Progenitor cell of endocrine pancreas (in vitro differentiated cells): ENCODE data around the gene CNNM3. TPM values are rescaled to one million over a fixed set of nuclear protein-coding genes. Genes with fewer than 3 reads are reported as not detected.
A peak's percentile ranks its signal among the peaks of the same experiment; 100 is the strongest.

Experiments
- DNase-seq: peaks from one replicate; pipeline ENCODE4 v3.0.0; 2021; ENCODE audit warnings: low spot score; ENCODE audit not compliant: unreplicated experiment
- H3K27ac Mint-ChIP-seq: 2 replicates; pipeline ENCODE4 v1.8.0; 2021; ENCODE audit warnings: mild to moderate bottlenecking, moderate library complexity, mixed read lengths
- H3K27me3 Mint-ChIP-seq: 2 replicates; pipeline ENCODE4 v1.8.0; 2021; ENCODE audit warnings: mixed read lengths
- H3K36me3 Mint-ChIP-seq: 2 replicates; pipeline ENCODE4 v1.8.0; 2022; ENCODE audit warnings: mixed read lengths; ENCODE audit not compliant: insufficient read depth
- H3K4me1 Mint-ChIP-seq: 2 replicates; pipeline ENCODE4 v1.8.0; 2021; ENCODE audit warnings: low read depth, mixed read lengths
- H3K4me3 Mint-ChIP-seq: 2 replicates; pipeline ENCODE4 v1.8.0; 2021; ENCODE audit warnings: low read depth, mild to moderate bottlenecking, moderate library complexity, mixed read lengths
- H3K9me3 Mint-ChIP-seq: 2 replicates; pipeline ENCODE4 v1.8.0; 2021; ENCODE audit warnings: low read depth, mixed read lengths
- CTCF ChIP-seq: fragments of 200-600 bp; sonication (generic); IDR thresholded peaks from one replicate; pipeline ENCODE4 v1.5.0; 2021; ENCODE audit warnings: antibody characterized with exemption, mild to moderate bottlenecking; ENCODE audit not compliant: unreplicated experiment
- total RNA-seq: library from RNA; stranded (reverse); gene quantifications from 2 replicates; pipeline ENCODE4 v1.2.1, GENCODE V29; 2021

Gene CNNM3
- total RNA-seq, 1 donor from 2014 or later, result 54.0 TPM

GRCh38 chr2:96817882-96818281 lies 1.8 kb downstream of the CNNM3 start:
- H3K27me3 Mint-ChIP-seq, result no peaks in the 10 kb centered on the region
- H3K4me1 Mint-ChIP-seq, result peaks cover 55% of the 10 kb centered on the region
- TF ChIP-seq CTCF, result no peak
- DNase-seq, result no peak
- H3K9me3 Mint-ChIP-seq, result no peaks in the 10 kb centered on the region
- peaks cover 4% of the 10 kb centered on the region for H3K36me3 Mint-ChIP-seq
- H3K4me3 Mint-ChIP-seq, result peak overlapping the region; percentile 81
- H3K27ac Mint-ChIP-seq, result peak overlapping the region; percentile 69

- H3K9me3 Mint-ChIP-seq, result no peaks in the 10 kb centered on the region
- DNase-seq, result peak; percentile 48
- TF ChIP-seq CTCF, result no peak
- peak overlapping the region; percentile 81 for H3K4me3 Mint-ChIP-seq
- H3K36me3 Mint-ChIP-seq, result peaks cover 6% of the 10 kb centered on the region
- H3K27ac Mint-ChIP-seq, result peak overlapping the region; percentile 86
- peaks cover 62% of the 10 kb centered on the region for H3K4me1 Mint-ChIP-seq
- H3K27me3 Mint-ChIP-seq, result no peaks in the 10 kb centered on the region
Observed at GRCh38 chr2:96819128-96819875, 3.2 kb downstream of the CNNM3 start.

GRCh38 chr2:96819876-96820511 lies 3.9 kb downstream of the CNNM3 start:
- H3K27me3 Mint-ChIP-seq, result no peaks in the 10 kb centered on the region
- peak overlapping the region; percentile 86 for H3K27ac Mint-ChIP-seq
- H3K4me3 Mint-ChIP-seq, result peak overlapping the region; percentile 81
- H3K9me3 Mint-ChIP-seq, result no peaks in the 10 kb centered on the region
- H3K4me1 Mint-ChIP-seq, result peaks cover 61% of the 10 kb centered on the region
- DNase-seq, result no peak
- TF ChIP-seq CTCF, result no peak
- H3K36me3 Mint-ChIP-seq, result peaks cover 10% of the 10 kb centered on the region

- peak overlapping the region; percentile 59 for H3K27ac Mint-ChIP-seq
- TF ChIP-seq CTCF, result no peak
- H3K36me3 Mint-ChIP-seq, result peaks cover 13% of the 10 kb centered on the region
- H3K27me3 Mint-ChIP-seq, result no peaks in the 10 kb centered on the region
- H3K9me3 Mint-ChIP-seq, result no peaks in the 10 kb centered on the region
- peak overlapping the region; percentile 35 for H3K4me3 Mint-ChIP-seq
- H3K4me1 Mint-ChIP-seq, result peaks cover 57% of the 10 kb centered on the region
- DNase-seq, result no peak
Observed at GRCh38 chr2:96821113-96821675, 5.1 kb downstream of the CNNM3 start.

- DNase-seq, result no peak
- TF ChIP-seq CTCF, result no peak
- peaks cover 13% of the 10 kb centered on the region for H3K36me3 Mint-ChIP-seq
- H3K27me3 Mint-ChIP-seq, result no peaks in the 10 kb centered on the region
- no peaks in the 10 kb centered on the region for H3K9me3 Mint-ChIP-seq
- H3K4me1 Mint-ChIP-seq, result peaks cover 50% of the 10 kb centered on the region
- no peak overlapping the region for H3K4me3 Mint-ChIP-seq
- H3K27ac Mint-ChIP-seq, result no peak overlapping the region
Observed at GRCh38 chr2:96822786-96823185, 6.7 kb downstream of the CNNM3 start.
